HG03520 (cell line): ENCODE results near the gene POU3F1.
A peak's percentile ranks its signal among the peaks of the same experiment; 100 is the strongest.

Source experiments
- ATAC-seq: cut with Tn5 transposase; IDR thresholded peaks from one replicate; pipeline ENCODE4 v1.9.1; 2021; ENCODE audit warnings: mild to moderate bottlenecking, moderate library complexity; ENCODE audit not compliant: unreplicated experiment

POU3F1 gene

DNA sequence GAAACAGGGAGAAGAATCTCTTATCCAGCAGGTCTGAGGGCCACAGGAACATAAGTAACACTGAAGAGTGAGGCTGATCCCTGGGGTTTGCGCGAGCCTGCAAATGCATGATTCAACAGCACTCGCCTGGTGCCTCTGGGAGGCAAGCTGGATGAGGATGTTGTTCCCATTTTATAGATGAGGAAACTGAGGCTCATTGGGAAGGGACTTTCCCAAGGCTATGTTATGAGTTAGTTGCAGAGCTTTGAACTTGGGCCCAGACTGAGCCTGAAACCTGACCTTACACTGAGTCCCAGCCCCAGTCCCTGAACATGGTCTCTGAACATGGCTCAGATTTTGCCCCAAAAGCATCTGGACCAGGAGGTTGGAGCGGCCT is 27.7 kb upstream of the POU3F1 start:
- ATAC-seq: no peak

DNA sequence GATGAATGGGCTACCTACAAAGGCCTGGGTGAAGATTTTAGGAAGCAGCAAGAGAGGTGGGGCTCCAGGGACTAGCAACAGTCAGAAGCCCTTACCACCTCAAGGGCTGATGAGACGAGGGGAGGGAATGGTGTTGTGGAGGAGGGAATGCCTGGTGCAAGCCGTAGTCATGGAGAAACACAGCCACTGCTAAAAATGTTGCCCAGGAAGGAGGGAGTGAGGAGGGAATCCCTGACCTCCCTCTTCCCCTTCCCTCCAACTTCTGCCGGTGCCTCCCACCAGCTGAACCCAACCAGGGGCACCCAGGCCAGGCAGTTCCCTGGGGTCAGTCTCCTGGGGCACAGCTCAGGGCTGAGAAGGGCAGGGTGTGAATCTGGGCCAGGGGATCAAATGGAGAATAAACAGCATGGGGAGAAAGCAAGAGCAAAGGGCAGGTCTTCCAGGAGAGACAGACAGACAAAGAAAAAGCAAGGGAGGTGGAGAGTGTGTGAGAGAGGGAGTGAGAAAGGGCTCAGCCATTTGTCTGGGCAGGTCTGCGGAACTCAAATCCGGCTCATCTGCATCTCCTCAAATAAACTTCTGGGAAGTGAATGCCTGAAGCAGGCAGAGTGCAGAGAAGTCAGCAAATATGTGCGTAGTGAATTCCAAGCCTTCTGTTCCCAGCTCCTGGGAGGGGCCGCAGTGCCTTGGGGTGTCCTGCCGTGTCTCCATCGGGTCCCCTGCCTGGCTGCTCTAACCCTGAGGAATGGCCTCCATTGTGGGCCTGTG is 27.1 kb upstream of the POU3F1 start:
- ATAC-seq: no peak

DNA sequence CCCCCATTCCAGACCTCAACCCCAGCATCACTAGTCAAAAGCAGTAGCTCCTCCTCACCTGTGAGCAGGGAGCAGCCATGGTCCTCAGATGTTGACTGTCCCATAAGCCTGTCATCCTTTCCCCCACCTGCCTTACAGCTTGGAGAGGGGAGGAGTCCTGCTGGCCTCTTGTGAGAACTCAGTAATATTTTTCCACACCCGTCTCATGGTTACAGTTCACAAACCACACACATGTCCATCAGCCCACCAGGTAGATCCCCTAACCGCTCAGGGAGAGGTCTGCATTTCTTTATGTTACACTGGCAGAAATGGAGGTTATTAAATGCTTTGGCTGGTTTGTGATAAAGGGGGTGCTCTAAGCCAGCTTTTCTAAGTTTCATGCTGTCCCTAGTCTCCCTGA is 26.3 kb upstream of the POU3F1 start:
- ATAC-seq: no peak

DNA sequence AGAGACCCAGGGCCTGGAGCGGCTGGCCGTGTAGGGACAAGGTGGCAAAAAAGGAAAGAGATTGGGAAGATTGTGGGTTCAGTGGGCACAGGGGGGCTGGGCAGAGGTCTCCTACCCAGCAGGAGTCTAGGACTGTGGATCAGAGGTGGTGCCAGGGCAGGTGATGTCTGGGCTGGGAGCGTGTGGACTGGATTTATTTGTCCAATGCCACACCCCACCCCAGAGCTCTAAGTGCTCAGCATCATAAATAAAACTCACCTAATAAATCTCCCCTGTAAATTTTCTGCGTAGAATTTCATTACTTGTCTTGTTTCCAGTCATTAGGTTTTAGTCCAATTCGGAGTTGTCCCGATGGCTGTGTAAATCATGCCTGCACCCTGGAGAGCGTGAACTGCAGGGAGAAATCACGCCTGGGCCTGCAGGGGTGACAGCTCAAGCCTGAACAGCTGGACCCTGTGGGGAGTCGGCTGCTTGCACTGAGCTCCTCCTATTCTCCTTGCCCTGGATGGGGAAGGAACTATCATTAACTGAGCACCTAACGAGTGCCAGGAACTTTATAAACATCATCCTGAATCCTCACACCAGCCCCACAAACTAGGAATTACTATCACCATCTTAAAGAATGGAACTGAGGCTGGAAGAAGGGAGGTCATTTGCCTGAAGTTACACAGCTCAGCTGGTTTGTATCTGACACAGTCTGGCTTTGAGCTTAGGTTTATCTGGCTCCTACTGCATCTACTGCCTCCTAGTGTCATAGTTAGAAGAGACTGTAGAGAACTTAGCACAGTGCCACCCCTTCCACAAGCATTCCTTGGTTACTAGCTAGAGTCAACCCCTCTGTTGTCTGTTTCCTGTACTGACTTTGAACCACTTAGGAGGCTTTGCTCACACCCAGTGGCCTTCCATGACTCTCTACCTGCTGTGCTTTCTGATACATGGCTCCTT is 25.0 kb upstream of the POU3F1 start:
- ATAC-seq: no peak

DNA sequence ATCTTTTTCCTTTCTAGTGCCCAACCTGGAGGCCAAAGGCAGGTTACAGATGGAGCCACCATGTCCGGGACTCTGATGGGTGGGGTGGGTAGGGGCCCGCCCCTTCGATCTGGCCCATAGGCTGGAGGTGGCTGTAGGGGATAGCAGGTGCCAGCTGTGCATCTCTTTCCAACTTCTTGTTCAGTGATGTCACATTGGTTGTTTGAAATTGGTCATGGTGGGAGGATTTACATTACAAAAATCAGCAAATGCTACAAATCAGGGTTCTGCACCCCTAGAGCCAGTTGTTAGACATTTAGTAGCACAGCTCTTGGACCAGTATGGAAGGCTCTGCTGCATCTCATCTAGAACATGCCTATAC is 22.4 kb upstream of the POU3F1 start:
- ATAC-seq: no peak

DNA sequence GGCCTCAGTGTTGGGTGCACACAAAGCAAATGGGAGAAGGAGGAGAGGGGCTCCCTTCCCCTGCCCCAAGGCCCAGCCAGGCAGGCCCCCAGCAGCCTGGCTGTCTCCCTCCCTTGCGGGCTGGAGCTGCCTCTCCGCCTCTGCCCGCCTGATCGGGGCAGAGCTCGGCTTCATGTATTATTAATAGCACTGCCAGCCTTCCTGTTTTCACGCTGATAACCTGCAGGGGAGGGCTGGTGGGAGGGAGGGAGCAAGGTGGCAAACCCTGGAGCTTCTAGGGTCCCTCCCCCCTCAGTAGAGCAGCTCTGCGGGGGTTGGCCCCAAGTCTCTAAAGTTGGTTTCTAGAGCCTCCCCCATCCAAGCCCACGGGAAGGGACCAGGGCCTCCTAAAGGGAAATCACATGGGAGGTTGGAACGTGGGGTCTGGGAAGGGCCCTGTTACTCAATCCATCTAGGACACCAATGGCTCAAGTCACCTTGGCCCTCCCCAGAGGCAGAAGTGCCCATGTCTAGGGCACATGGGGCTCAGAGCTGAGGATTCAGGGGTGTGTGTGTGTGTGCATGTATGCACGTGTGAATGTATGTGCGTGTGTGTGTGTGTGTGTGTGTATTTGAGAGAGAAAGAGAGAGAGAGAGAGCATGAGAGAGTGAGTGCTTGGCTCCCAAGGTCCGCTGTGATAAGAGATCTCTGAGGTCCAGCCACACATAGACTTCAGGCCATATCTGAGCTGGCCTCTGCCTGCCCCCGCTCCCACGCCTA is 21.8 kb upstream of the POU3F1 start:
- ATAC-seq: no peak

DNA sequence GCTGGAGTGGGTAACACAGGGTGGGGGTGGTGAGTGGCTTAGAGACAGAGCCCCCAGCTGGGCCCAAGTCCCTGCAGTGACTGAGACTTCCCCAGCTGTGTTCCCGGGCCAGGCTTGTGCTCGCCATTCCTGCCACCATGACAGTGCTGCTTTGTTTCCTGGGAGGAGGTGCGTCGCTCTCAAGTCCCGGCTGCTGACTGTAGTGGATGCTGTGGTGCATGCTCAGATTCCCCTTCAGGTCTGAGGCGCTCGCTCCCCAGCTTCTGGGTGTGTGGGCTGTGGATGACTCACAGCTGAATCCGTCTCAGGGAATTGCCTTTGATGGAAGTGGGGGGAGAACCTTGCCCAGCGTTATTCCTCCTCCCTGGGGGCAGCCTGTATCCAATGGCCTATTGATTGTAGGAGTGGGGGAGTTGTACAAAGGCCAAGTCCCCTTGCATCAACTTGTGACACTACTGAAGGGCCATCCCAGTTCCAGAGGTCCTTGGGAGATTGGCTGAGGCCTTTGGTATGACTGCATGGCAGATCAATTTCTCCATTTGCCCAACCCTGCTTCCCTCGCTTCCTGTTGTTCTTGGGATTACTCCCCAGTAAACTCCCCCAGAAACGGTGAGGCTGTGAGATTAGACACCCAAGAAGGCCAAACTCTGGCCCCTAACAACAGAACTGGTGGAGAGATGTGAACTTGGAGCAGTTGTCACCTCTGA is 17.8 kb upstream of the POU3F1 start:
- no peak for ATAC-seq

DNA sequence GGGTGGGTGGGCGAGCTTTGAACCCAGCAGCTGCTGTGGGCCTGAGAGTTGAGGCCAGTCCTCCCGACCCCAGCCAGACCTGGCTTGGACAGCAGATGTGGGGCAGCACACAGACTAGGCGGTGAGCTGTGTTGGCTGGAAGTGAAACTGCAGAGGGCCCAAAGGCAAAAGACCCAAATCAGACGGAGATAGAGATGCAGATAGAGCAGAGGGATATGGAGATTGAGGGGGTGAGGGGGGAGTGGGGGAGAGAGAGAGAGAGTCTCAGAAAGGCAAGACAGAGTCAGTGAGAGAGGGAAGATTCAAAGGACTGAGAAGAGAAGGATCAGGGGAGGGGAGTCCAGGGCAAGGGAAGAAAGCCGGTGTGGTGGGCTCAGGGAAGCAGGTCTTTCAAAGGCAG is 17.0 kb upstream of the POU3F1 start:
- ATAC-seq: no peak

DNA sequence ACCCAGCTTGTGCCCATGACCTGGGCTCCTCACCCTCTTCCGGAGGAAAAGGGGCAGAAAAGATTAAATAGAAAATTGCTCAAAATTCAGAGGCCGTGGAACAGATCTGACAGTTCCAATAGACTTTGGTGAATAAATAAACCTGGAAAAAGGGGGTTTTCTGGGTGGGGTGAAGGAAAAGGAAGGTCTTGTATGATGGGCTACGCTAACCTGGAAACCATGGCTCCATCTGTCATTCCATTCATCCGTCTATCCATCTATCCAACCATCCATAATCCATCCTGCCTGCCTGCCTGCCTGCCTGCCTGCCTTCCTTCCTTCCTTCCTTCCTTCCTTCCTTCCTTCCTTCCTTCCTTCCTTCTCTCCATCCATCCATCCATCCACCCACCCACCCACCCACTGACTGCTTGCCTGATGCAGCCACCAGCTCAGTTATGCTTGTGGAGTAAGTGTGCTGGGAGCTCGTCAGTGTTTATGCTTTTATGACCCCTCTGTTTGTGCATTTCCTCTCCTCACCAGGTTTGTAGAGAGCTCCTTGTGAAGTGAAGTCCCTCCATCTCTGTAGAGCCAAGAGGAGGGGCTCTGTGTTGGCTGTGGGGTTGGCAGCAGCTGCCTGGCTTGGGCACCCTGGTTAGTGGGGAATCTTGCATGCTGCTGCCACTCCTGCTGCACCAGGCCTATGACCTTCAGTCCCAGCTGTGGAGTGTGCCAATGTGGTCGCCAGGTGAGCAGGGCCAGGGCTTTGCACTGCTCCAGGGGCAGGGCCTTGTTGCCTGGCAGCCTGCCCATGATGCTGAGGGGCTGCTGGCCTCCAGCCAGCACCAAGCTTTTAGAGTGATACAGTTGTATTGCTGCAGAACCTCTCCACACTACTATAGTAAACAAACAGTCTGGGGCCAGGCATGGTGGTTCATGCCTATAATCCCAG is 16.0 kb upstream of the POU3F1 start:
- ATAC-seq: no peak

DNA sequence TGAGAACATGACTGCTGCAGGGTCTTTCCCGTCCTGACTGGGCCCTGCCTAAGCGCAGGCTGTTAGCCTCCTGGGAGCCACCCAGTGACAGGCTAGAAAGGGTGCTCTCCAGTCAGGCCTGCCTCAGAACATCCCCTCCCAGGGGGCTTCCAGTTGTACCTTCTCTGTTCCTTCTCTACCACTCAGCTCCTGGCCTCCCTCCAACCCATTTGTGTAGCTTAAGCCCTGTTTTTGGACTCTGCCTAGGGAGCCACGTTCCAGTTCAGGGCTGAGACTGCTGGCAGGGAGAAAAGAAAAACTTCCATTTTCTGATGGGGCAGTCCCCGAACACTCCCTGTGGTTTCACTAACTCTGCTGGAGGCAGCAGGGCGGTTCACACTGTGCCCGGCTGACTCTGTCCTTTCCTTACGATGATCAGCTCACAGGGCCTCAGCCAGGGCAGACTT is 15.3 kb upstream of the POU3F1 start:
- peak; percentile 44 for ATAC-seq

DNA sequence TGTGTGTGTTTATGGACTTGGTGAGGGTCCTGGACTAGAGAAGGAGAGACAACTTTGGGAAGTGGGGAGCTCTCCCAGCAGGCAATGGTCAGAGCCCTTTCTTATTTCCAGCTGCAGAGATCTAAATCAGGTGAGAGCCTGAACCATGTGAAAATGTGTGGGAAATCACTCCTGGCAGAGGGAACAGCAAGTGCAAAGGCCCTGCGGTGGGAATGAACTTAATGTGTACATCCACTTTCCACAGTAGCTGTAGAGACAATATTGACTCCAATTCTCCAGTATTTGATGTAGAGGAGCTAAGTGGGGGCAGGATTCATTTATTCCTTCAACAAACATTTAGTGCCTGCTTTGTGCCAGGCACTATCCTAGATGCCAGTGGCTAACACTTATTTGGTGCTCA is 14.7 kb upstream of the POU3F1 start:
- ATAC-seq: no peak

DNA sequence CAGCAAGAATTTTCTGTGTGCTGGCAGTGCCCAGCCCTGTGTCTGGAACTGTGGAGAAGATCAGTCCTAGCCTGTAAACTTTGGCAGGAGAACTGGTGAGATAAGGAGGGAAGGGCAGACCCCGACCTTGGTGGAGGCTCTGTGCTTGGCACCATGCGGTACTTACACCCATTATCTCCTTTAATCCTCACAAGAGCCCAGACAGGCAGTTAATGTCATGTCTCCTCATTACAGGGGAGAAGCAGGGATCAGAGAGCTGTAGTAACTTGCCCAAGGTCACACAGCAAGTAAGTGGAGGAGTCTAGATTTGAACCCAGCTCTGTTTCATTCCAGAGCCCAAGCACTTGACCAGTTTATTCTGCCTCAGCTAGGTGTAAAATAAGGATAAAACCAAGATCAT is 13.9 kb upstream of the POU3F1 start:
- ATAC-seq: no peak

DNA sequence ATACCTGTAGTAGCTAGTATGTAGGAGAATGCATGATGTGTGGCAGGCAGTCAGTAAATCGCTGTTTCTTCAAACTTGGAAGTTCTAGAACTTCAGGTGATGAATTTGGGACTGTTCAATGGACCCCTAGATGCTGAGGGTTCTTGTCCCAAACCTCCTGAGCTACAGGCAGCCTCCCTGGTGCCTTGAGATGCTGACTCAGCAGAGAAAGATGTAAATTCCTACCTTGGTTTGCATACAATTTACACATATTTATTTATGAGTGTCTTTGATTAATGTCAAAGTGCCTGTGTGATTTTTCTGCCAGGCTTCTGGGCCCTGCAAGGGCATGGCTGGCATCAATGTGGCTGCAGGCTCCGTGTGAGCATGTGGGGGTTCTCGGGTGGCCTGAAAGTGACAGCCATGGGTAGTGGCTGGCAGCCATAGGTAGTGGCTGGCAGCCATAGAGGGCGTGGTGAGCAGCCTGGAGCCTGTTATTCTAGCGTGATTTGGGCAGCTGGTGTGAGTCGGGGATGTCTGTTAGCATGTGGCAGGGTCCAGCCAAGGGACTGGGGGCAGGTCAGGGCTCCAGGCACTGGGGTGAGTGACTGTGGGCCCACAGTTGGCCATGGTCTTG is 13.2 kb upstream of the POU3F1 start:
- ATAC-seq: no peak

DNA sequence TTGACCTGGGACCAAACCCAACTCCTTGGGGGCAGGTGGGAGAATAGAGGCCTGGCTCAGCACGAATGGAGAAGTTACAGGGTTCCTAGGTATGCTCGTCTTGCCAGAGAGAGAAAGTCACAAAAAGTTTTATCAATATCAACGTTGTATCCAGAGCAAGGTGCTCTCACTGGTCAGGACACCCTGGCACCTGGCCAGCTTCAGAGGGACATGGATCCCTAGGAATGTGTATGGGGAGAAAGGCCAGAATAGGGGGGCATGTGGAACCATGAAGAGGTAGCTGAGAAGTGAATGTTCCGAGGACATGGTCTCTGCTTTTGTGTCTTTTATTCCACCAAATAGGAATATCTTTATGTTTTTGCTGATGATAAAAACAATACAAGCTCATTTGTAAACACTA is 9.4 kb upstream of the POU3F1 start:
- ATAC-seq: no peak

DNA sequence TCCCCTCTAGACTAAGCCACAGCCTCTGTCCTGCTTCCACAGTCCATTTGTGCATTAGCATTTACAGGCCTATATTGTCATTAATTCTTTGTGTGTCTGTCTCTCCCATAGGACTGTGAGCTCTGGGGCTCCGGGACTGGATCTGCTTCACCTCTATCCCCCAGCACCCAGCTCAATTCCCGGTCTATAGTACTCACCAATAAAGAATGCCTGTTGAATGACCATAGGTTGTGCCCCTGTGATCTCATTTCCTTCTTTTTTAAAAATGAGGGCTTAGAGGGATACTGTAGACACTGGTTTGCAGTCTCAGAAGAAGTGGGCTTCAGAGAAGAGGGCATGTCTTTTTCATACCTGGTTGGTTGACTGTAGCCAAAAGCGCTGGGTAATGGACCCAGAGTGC is 8.8 kb upstream of the POU3F1 start:
- ATAC-seq: no peak

DNA sequence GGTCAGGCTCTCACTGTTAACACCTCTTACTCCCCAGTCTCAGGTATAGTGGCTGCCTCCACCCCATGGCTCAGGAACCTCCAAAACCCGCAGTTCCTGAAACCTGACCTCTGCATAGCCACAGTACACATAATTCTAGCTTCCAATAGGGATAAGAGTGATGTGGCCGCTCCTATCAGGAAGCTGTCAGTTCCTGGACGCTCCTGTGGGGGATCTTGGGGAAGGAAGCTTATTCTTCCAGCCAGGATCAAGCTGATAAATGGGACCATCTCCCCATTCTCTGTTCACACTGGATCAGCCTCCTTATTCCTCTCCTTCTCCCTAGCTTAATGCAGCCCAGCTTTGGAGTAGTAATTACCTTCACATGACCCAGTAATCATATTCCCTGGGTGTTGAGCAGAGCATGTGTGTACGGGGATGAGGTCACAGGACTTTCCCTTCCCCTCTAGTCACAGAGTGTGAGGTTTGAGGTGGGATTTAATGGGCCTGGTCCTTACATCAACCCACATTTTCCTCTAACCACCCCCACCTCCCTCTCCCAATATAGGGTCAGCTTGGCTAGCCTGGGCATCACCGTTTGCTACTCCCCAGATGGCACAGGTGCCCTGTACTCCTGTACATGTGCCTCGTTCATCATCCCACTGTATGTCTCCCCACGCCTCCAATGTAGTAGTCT is 7.0 kb upstream of the POU3F1 start:
- ATAC-seq: no peak

DNA sequence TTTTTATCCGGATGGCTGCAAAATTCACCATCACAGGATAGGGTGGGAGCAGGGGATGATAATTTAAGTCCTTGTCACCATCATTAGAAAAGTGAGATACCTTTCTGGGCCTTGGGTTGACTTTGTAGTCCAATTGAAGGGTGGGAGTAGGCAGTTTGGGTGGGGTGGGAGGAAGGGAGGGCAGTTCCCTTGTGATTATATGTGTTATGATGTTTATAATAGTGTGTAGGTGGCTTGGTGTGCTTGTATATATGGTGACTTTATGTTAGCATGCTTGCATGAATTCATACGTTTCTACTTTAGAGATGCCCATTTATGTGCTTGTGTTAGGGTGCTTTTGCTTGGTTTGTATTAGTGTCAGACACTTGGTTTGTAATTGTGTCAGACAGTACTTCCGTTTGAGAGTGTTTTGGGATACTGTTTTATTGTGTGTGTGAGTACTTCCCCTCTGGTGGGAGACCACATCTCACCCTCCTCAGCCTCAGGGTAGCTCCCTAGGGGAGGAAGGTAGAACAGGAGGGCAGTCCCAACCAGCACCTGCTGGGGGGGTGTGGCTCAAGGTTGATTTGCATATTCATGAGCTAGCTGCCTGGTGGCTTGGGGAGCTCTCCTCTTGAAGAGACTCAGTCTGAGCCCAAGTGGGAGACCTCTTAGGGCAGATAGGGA is 6.3 kb upstream of the POU3F1 start:
- no peak for ATAC-seq

DNA sequence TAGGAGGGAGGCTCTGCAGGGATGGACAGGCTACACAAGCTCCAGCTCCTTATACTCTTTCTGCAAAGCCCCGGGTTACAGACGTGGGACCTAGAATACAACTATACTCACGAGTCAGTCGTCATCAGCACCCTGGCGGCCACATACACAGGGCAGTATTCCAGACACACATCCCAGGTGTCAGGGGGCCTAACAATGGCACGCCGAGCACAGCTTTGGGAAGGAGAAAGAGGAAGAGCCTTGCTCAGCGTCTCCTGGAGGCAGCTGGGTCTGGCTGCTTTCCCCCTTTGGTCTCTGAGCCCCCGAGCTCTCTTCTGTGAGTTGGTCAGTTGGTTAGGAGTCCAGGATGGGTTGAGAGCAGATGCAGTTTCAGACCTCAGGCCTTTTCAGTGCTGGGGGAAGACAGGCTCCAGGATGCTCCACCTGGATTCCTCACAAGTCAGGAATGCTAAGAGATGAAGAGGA is 4.5 kb upstream of the POU3F1 start:
- no peak for ATAC-seq
